Stimulated activated CD8-positive, alpha-beta memory T cell treated with anti-CD3 and anti-CD28 coated beads, Interleukin-4, amount 100 ng/mL, for 48 hours (primary cell): Measurements from ENCODE around the gene PNCK.

Experiments
- DNase-seq: peaks from one replicate; pipeline ENCODE4 v3.0.0-alpha.2; 2020

Gene PNCK

GRCh38 chrX:153625271-153626024 is 48.2 kb downstream of the PNCK start:
- no peak for DNase-seq

GRCh38 chrX:153624196-153625091 is 49.2 kb downstream of the PNCK start:
- no peak for DNase-seq

GRCh38 chrX:153623310-153624029 is 50.1 kb downstream of the PNCK start:
- no peak for DNase-seq

GRCh38 chrX:153622661-153623309 is 50.8 kb downstream of the PNCK start:
- no peak for DNase-seq

GRCh38 chrX:153621949-153622598 is 51.5 kb downstream of the PNCK start:
- no peak for DNase-seq

- DNase-seq: no peak
Measured at GRCh38 chrX:153620576-153620975, 53.0 kb downstream of the PNCK start.
